ENCODE measurements around the gene CLDN1.

Gene CLDN1

DNA sequence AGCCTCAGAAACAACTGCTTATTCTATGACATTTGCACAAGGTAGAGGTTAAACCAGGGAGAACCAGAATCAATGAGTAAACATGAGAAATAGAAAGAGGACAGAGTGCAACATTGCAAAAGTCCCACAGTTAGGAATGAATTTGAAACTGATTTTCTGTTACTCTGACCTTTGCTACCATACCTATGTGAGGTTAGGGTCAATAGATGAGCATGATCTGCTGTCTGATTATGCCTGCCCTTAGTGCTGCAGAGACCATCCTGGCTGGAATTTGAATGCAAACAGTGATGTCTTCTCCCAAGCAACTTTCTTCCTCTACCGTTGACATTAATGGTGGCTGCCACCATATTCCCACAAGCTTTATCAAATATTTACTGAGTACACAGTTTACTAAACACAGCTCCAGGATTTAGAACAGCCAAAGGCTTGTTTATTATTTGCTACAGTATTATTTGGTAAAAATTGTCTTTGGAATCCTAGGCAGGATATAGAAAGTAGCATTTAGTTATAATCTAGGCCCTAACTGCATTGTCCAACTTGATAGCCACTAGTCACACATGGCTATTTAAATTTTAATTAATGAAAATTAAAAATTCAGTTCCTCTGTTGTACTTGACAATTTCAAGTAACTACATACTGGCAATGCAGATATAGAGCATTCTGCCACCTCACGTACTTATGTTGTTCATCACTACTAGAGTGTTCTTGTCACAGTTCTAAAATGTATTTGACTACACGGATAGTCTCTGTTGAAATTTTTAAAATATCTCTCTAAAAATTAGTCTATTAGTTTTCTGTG lies 8.9 kb upstream of the CLDN1 start:
- no peak for FAIRE-seq

DNA sequence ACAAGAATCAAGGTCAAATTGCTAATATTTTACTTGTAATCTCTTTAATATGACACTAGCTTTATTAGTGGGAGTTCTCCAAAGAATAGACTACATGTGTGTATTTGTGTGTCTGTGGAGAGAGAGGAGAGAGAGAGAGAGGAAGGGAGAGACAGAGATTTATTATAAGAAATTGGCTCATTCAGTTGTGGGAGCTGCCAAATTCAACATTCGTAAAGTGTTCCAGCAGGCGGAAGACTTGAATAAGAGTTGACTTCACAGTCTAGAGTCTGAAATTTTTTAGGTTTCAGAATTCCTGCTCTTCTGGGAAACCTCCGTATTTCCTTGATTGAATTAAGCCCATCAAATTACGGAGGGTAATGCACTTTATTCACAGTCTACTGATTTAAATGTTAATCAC lies 4.7 kb upstream of the CLDN1 start:
- FAIRE-seq: no peak

- FAIRE-seq: no peak
Measured at GRCh38 chr3:190326361-190326760, 4.1 kb upstream of the CLDN1 start.

GRCh38 chr3:190325923-190326322 lies 3.7 kb upstream of the CLDN1 start:
- FAIRE-seq: no peak

GRCh38 chr3:190323246-190323626 lies 990 bp upstream of the CLDN1 start:
- no peak for FAIRE-seq

GRCh38 chr3:190322604-190323245 lies 479 bp upstream of the CLDN1 start:
- no peak for FAIRE-seq

- no peak for FAIRE-seq
Measured at GRCh38 chr3:190320594-190321362, 1.5 kb downstream of the CLDN1 start.

- no peak for FAIRE-seq
Measured at GRCh38 chr3:190319660-190320059, 2.6 kb downstream of the CLDN1 start.

DNA sequence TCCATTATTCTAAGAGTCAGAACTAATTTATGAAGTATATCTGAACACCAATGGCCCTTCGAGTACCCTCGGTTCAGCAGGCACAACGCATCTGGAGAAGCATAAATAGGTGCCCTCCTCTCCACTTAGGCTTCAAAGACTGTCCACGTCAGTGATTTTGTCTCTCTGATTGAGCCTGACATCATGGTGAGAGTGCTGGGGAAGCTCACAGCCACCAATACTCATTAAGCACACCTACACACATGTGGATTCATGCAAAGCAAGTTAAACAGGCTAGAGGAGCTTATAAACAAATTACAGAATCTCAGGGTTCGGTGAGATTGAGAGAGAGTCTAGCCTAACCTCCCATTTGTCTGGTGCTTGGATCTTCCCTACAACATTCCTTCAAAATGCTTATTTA lies 3.6 kb downstream of the CLDN1 start:
- no peak for FAIRE-seq

DNA sequence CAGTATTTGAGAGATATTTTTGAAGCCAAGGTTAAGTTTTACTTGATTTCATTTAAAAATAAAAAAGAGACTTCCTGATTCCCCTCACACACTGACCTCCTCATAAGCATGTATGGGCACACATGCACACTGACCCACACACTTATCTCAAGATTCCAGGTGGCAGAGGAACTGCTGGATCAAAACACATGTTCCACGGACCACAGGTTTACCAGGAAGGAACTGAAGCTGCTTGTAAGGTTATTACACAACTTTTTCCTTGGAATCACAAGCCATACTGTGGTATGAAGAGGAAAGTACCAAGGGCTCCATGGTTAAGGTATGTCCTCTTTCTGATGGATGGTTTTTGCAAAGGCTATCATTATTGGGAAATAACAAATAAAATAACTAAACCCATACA lies 7.5 kb downstream of the CLDN1 start:
- no peak for FAIRE-seq

GRCh38 chr3:190309414-190309813 lies 12.8 kb downstream of the CLDN1 start:
- FAIRE-seq: no peak

GRCh38 chr3:190308154-190308553 lies 14.1 kb downstream of the CLDN1 start:
- FAIRE-seq: no peak

DNA sequence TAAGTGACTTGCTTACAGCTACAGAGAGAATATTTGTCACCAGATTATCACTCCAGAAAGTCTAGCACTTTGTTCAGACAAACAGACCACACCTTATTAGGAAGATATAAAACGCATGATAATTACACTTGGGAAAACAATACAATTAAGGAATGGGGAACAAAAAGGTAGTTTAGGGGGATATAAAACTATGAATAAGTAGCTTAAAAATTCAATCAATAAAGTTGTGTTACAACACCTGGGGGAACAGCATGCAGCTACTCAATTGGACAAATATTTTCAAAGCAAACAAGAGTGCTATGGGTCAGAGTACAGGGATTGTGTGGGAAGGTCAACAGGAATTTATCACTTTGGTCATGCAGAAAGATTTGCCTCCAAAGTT lies 15.1 kb downstream of the CLDN1 start:
- FAIRE-seq: no peak

GRCh38 chr3:190306513-190307163 lies 15.6 kb downstream of the CLDN1 start:
- FAIRE-seq: no peak

GRCh38 chr3:190306026-190306425 lies 16.2 kb downstream of the CLDN1 start:
- no peak for FAIRE-seq

GRCh38 chr3:190305406-190305805 lies 16.8 kb downstream of the CLDN1 start:
- FAIRE-seq: no peak

DNA sequence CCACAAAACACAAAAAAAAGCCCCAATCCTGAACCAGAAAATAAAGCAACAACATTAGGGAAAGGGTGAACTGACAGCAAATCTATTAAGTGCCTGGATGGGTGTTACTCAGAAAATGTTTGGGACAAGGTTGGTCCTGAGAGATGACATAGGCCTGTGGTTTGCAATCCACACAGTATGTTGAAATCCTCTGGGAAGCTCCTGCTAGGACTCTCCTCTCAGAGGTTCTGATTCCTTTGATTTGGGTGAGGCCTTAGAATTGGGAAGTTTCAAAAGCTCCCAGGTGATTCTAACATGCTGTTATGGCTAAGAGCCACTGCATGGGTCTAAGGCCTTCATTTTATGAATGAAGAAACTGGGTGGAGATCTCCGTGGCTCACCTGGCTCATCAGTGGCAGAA lies 18.4 kb downstream of the CLDN1 start:
- no peak for FAIRE-seq

DNA sequence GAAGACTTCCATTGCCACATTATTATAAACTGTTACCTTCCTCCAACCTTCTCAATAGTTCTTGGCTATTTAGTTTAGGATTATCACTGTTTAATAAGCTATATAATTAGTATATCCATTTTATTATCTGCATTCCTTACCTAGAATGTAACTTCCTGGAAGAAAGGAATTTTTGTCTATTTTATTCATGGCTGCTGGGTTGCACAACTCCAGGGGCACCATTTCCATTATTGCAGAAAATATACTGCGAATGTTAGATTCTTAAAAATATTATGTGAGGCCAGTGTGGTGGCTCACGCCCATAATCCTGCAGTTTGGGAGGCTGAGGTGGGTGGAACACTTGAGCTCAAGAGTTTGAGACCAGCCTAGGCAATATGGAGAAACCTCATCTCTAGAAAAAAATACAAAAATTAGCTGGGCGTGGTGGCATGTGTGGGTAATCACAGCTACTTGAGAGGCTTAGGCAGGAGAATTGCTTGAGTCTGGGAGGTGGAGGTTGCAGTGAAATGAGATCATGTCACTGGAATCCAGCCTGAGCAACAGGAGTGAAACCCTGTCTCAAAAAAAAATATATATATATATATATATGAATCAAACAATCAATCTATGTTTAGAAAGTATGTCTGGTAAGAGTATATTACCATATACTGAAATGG lies 19.9 kb downstream of the CLDN1 start:
- FAIRE-seq: no peak

- FAIRE-seq: no peak
Measured at GRCh38 chr3:190301591-190301990, 20.7 kb downstream of the CLDN1 start.

- FAIRE-seq: no peak
Measured at GRCh38 chr3:190299969-190300368, 22.3 kb downstream of the CLDN1 start.

GRCh38 chr3:190294030-190294429 lies 28.2 kb downstream of the CLDN1 start:
- no peak for FAIRE-seq

GRCh38 chr3:190293621-190294020 lies 28.6 kb downstream of the CLDN1 start:
- FAIRE-seq: no peak
